Endothelial cell of umbilical vein (primary cell): ENCODE measurements around the gene PSKH1. TPM values are rescaled to one million over a fixed set of nuclear protein-coding genes. Genes with fewer than 3 reads are reported as not detected.

Source experiments
- BruUV-seq: library from RNA; stranded (reverse); fragments of 400-500 nt; replicated peaks from 2 replicates; lab custom pipeline; 2021; lab: Mats Ljungman, UMichigan
- CTCF ChIA-PET: fragments of 300-600, 350-600 bp; sonication (Branson Sonifier 250); formaldehyde crosslinking; loops from one replicate; lab custom pipeline; 2021; ENCODE audit warnings: antibody characterized with exemption, inconsistent platforms; lab: Charles Lee
- POLR2A ChIA-PET: fragments of 300-600, 350-600 bp; sonication (Branson Sonifier 250); formaldehyde crosslinking; loops from one replicate; lab custom pipeline; 2021; ENCODE audit warnings: antibody characterized with exemption, inconsistent platforms; lab: Charles Lee
- DNase-seq: peaks from one replicate; pipeline ENCODE4 v3.0.0-alpha.2; 2011; ENCODE audit warnings: low read depth, low spot score
- FAIRE-seq: peaks from 2 replicates; lab custom pipeline; 2011; peaks lifted over from hg19 to GRCh38; lab: Jason Lieb, UNC
- H2AFZ ChIP-seq: 2 replicates; pipeline ENCODE4 v1.6.0; 2012; ENCODE audit warnings: low read depth, low read length, control low read depth, inconsistent platforms
- H3K27ac ChIP-seq: 2 replicates; pipeline ENCODE4 v1.5.1; 2011; ENCODE audit warnings: low read depth, mild to moderate bottlenecking, control low read depth, low read length, moderate library complexity; ENCODE audit not compliant: insufficient read depth
- H3K27me3 ChIP-seq, 2 experiments: 2 replicates each; pipeline versions ENCODE4 v1.6.0 to v1.6.1; 2011; ENCODE audit warnings: low read length in 2 of 2, mixed read lengths in 1 of 2; ENCODE audit not compliant: control insufficient read depth in 2 of 2, insufficient read depth in 2 of 2
- H3K36me3 ChIP-seq, 2 experiments: 2 replicates in 1 of 2; 3 replicates in 1 of 2; pipeline ENCODE4 v1.5.1; 2011; ENCODE audit warnings: low read length in 2 of 2, mild to moderate bottlenecking in 1 of 2, moderate library complexity in 1 of 2; ENCODE audit not compliant: control insufficient read depth in 2 of 2, insufficient read depth in 2 of 2; ENCODE audit errors: extremely low read depth in 1 of 2
- H3K4me1 ChIP-seq: 3 replicates; pipeline ENCODE4 v1.5.1; 2011; ENCODE audit warnings: mild to moderate bottlenecking, low read length; ENCODE audit not compliant: control insufficient read depth, insufficient read depth; ENCODE audit errors: extremely low read depth
- H3K4me2 ChIP-seq: 2 replicates; pipeline ENCODE4 v1.6.1; 2011; ENCODE audit warnings: low read length, control low read depth, mixed read lengths; ENCODE audit not compliant: insufficient read depth
- H3K4me3 ChIP-seq, 3 experiments: fragments of 200-600 bp in 1 of 3; sonication (generic), shearing (Covaris generic) in 1 of 3; replicated peaks in 1 of 3; 2 replicates each; pipeline ENCODE4 v1.5.1; 2011 to 2016; ENCODE audit warnings: control low read depth in 3 of 3, low read length in 3 of 3, mild to moderate bottlenecking in 2 of 3, inconsistent platforms in 1 of 3, low read depth in 1 of 3, moderate library complexity in 1 of 3; ENCODE audit not compliant: insufficient read depth in 1 of 3
- H3K79me2 ChIP-seq: 2 replicates; pipeline ENCODE4 v1.6.0; 2012; ENCODE audit warnings: low read length, inconsistent platforms; ENCODE audit not compliant: control insufficient read depth, insufficient read depth
- H3K9ac ChIP-seq: replicated peaks from 2 replicates; pipeline ENCODE3; 2011; ENCODE audit warnings: low read length, control low read depth; ENCODE audit not compliant: insufficient read depth; ENCODE audit errors: extremely low read depth
- H3K9me1 ChIP-seq: replicated peaks from 3 replicates; pipeline ENCODE4 v1.6.0; 2011; ENCODE audit warnings: mild to moderate bottlenecking, low read length; ENCODE audit not compliant: control insufficient read depth, insufficient read depth; ENCODE audit errors: extremely low read depth
- H3K9me3 ChIP-seq: replicated peaks from 2 replicates; pipeline ENCODE4 v1.5.1; 2012; ENCODE audit warnings: low read length, inconsistent platforms; ENCODE audit not compliant: control insufficient read depth, insufficient read depth
- H4K20me1 ChIP-seq: replicated peaks from 2 replicates; pipeline ENCODE3; 2011; ENCODE audit warnings: mild to moderate bottlenecking, low read length; ENCODE audit not compliant: control insufficient read depth, insufficient read depth; ENCODE audit errors: extremely low read depth
- CTCF ChIP-seq, 2 donors: IDR thresholded peaks; 1 replicate in 1 of 2; 2 replicates in 1 of 2; pipeline ENCODE4 v1.5.1; 2011; ENCODE audit warnings: low read length in 2 of 2, mild to moderate bottlenecking in 2 of 2, moderate library complexity in 2 of 2, control low read depth in 1 of 2, inconsistent platforms in 1 of 2, low read depth in 1 of 2; ENCODE audit not compliant: insufficient read depth in 1 of 2; ENCODE audit errors: extremely low read depth in 1 of 2
- EZH2 ChIP-seq: IDR thresholded peaks from 2 replicates; pipeline ENCODE4 v1.6.1; 2012; ENCODE audit warnings: borderline replicate concordance, low read depth, mild to moderate bottlenecking, moderate library complexity, low read length, inconsistent platforms; ENCODE audit not compliant: severe bottlenecking
- FOS ChIP-seq: IDR thresholded peaks from 2 replicates; pipeline ENCODE4 v1.6.1; 2011; ENCODE audit warnings: mild to moderate bottlenecking, low read length, moderate library complexity, borderline replicate concordance; ENCODE audit not compliant: insufficient read depth
- GATA2 ChIP-seq: IDR thresholded peaks from 2 replicates; pipeline ENCODE4 v1.7.0; 2011; ENCODE audit warnings: low read depth, mild to moderate bottlenecking, moderate library complexity, mixed read lengths, low read length; ENCODE audit not compliant: insufficient read length, insufficient read depth
- JUN ChIP-seq: IDR thresholded peaks from 2 replicates; pipeline ENCODE4 v1.6.1; 2011; ENCODE audit warnings: borderline replicate concordance, low read depth; ENCODE audit not compliant: insufficient read length, insufficient read depth
- MAX ChIP-seq: IDR thresholded peaks from 2 replicates; pipeline ENCODE4 v1.6.1; 2011; ENCODE audit not compliant: insufficient read depth, insufficient read length
- MYC ChIP-seq: IDR thresholded peaks from one replicate; pipeline ENCODE4 v1.6.1; 2011; ENCODE audit warnings: mild to moderate bottlenecking, low read depth, low read length
- POLR2A ChIP-seq: IDR thresholded peaks from 2 replicates; pipeline ENCODE4 v1.6.1; 2012; ENCODE audit warnings: low read depth, mild to moderate bottlenecking, control low read depth, low read length
- POLR2AphosphoS5 ChIP-seq: IDR thresholded peaks from 2 replicates; pipeline ENCODE4 v1.6.1; 2012; ENCODE audit warnings: low read depth, mild to moderate bottlenecking, control low read depth, low read length, moderate library complexity; ENCODE audit not compliant: insufficient read depth
- dilution Hi-C: fragments of 300-500 bp; cut with MboI; formaldehyde crosslinking; loops from one replicate; pipeline ENCODE4 v1.15.0; 2019; ENCODE audit warnings: low sequenced_read_pairs; ENCODE audit not compliant: extremely low pct_ligation_motif_present
- intact Hi-C: fragments of 100-400 bp; cut with micrococcal nuclease; formaldehyde crosslinking; loops from one replicate; pipeline ENCODE4 v1.10.0; 2022
- polyA plus RNA-seq, 4 experiments: library from polyadenylated mRNA; depleted of rRNA in 3 of 4; stranded (reverse) in 3 of 4; unstranded in 1 of 4; fragments of >200 nt; gene quantifications; 2 replicates each; pipeline versions ENCODE4 v1.2.1 to v1.2.3, GENCODE V29; 2011 to 2012; ENCODE audit warnings: missing spikeins in 1 of 4
- total RNA-seq: library from RNA; stranded (reverse); gene quantifications from 2 replicates; pipeline ENCODE4 v1.2.3, GENCODE V29; 2021

Gene PSKH1
- total and polyA plus RNA-seq, 2 donors (not counting 3 experiments of a cell fraction or from before 2014, with no cell fraction given): 25.9 to 42.6 TPM

GRCh38 chr16:67967183-67967957 is 74.3 kb downstream of the PSKH1 start:
- H3K79me2 ChIP-seq: peaks cover 50% of the 10 kb centered on the region
- no peaks in the 10 kb centered on the region for H3K9me1 ChIP-seq
- BruUV-seq: TSS peak; percentile 35
- no peaks in the 10 kb centered on the region for H4K20me1 ChIP-seq
- H3K4me1 ChIP-seq: peaks cover 22% of the 10 kb centered on the region
- peak overlapping the region; percentile 70 for H3K27ac ChIP-seq
- FAIRE-seq (peak; percentile 55), DNase-seq (peak; percentile 37)
- intact Hi-C loops: no loop called here
- peak overlapping the region; percentile 91 for H3K9ac ChIP-seq
- H3K4me2 ChIP-seq: peak overlapping the region; percentile 77
- TF ChIP-seq GATA2: no peak
- TF ChIP-seq EZH2: no peak
- TF ChIP-seq MAX: no peak
- TF ChIP-seq MYC: no peak
- TF ChIP-seq CTCF (IDR thresholded peaks at IDR 0.05; ENCODE audit: extremely low read depth in 1 of 2, insufficient read depth in 1 of 2, low read depth in 1 of 2, low read length in 2 of 2): no peak
- no peak for TF ChIP-seq POLR2AphosphoS5
- no peak for TF ChIP-seq POLR2A
- no peak for TF ChIP-seq FOS
- TF ChIP-seq JUN: no peak
- POLR2A ChIA-PET: interaction anchor here (0.5 to 1.1 kb wide), 3 partner anchors 70 to 488 kb away, joined by 3 to 4 read pairs (median 3); no protein-coding TSS in a partner anchor
- peak overlapping the region; percentile 92 to 97 (median 96) for H3K4me3 ChIP-seq
- H2AFZ ChIP-seq: peak overlapping the region; percentile 23
- peaks cover 0 to 4% of the 10 kb centered on the region in 2 experiments for H3K36me3 ChIP-seq
- dilution Hi-C loops: no loop called here
- no peaks in the 10 kb centered on the region for H3K27me3 ChIP-seq
- CTCF ChIA-PET: interaction anchor here (1.0 to 2.2 kb wide), 5 partner anchors 24 to 74 kb away, joined by 4 to 13 read pairs (median 5); partner anchors contain the start of gene PSMB10
- no peaks in the 10 kb centered on the region for H3K9me3 ChIP-seq
